GM06990 (cell line): ENCODE data around the gene SPTBN4.

Experiments
- DNase-seq: peaks from one replicate; pipeline ENCODE4 v3.0.0-alpha.2; 2011; ENCODE audit not compliant: insufficient read length; ENCODE audit errors: extremely low read depth
- H3K27me3 ChIP-seq: replicated peaks from 2 replicates; pipeline ENCODE4 v1.6.0; 2011; ENCODE audit warnings: low read length; ENCODE audit not compliant: control insufficient read depth, insufficient read depth
- H3K36me3 ChIP-seq: 2 replicates; pipeline ENCODE4 v1.5.1; 2011; ENCODE audit warnings: low read length; ENCODE audit not compliant: control insufficient read depth, insufficient read depth
- H3K4me3 ChIP-seq: replicated peaks from 2 replicates; pipeline ENCODE4 v1.5.1; 2011; ENCODE audit warnings: low read depth, mild to moderate bottlenecking, control low read depth, low read length
- TF ChIP-seq, protein P1 (sequence below): IDR thresholded peaks from 2 replicates; pipeline ENCODE4 v1.5.1; 2011; ENCODE audit warnings: low read length, control low read depth, mild to moderate bottlenecking, inconsistent platforms; ENCODE audit not compliant: insufficient read depth, poor library complexity, severe bottlenecking

SPTBN4 gene

DNA sequence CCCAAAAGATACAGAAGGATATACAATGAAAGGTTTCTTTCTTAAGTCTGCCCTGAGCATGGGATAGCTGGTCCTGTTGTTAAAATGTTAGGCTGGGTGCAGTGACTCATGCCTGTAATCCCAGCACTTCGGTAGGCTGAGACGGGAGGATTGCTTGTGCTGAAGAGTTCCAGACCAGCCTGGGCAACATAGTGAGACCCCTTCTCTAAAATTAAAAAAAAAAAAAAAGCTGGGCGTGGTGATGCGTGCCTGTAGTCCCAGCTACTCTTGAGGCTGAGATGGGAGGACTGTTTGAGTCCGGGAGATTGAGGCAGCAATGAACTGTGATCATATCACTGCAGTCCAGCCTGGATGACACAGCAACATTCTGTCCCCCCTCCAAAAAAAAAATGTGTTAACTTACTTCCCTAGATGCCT lies 57.3 kb downstream of the SPTBN4 start:
- DNase-seq = no peak
- H3K4me3 ChIP-seq = no peak overlapping the region

DNA sequence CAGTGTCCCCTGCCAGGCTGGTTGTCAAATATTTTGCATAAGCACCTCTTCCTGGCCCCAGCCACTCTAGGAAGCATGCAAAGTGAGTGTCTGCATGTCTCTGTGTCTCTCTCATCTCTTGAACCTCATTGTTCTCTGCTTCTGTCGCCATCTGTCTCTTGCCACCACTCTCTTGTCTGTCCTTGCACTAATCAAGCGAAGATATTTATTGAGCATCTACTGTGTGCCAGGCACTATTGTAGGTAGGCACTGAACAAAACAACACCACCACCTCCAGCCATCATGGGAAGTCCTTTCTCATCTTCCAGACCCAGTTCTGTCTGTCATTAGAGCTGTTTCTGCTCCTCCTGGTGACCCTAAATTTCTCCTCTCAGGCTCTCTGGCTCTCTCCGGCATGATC lies 57.9 kb downstream of the SPTBN4 start:
- no peaks in the 10 kb centered on the region for H3K27me3 ChIP-seq
- DNase-seq = no peak
- no peak overlapping the region for H3K4me3 ChIP-seq
- no peaks in the 10 kb centered on the region for H3K36me3 ChIP-seq
- TF ChIP-seq, protein P1, sequence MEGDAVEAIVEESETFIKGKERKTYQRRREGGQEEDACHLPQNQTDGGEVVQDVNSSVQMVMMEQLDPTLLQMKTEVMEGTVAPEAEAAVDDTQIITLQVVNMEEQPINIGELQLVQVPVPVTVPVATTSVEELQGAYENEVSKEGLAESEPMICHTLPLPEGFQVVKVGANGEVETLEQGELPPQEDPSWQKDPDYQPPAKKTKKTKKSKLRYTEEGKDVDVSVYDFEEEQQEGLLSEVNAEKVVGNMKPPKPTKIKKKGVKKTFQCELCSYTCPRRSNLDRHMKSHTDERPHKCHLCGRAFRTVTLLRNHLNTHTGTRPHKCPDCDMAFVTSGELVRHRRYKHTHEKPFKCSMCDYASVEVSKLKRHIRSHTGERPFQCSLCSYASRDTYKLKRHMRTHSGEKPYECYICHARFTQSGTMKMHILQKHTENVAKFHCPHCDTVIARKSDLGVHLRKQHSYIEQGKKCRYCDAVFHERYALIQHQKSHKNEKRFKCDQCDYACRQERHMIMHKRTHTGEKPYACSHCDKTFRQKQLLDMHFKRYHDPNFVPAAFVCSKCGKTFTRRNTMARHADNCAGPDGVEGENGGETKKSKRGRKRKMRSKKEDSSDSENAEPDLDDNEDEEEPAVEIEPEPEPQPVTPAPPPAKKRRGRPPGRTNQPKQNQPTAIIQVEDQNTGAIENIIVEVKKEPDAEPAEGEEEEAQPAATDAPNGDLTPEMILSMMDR = no peak

More for the DNA sequence above, 57.3 kb downstream of the SPTBN4 start:
- no peaks in the 10 kb centered on the region for H3K36me3 ChIP-seq
- no peaks in the 10 kb centered on the region; the same call in 1 of the 2 replicates for H3K27me3 ChIP-seq
- TF ChIP-seq, protein P1 = no peak

DNA sequence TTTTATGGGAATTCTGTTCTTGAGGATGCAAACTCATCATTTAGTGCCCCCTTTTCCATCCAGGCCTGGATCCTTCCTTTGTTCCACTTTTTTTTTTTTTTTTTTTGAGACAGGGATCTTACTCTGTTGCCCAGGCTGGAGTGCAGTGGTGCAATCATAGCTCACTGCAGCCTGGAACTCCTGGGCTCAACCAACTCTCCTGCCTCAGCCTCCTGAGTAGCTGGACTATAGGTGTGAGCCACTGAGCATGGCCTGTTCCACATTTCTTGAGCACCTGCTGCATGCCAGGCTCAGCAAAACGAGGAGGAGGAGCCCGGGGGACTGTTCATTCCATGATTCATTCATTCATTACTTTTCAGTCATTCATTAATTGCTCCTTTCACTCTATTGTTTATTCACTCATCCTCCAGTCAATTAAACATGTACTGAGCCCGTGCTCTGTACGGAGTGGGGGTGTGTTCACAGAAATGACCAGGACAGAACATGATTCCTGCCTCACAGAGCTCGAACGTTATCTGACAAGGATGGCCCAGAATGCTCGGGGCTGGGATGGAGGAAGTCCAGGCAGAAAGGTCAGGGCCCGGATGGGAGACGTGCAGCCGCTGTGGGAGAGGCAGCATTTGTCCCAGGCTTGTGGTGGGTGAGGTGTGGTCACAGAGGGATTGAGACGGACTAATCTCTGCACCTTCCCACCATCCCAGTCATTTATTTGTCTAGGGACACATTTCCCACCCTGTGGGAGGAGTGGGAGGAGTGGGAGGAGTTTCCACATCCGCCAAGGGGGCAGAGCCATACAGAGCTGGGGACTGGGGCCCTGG lies 58.6 kb downstream of the SPTBN4 start:
- Histone ChIP-seq H3K36me3 (no peaks in the 10 kb centered on the region), H3K4me3 (no peak overlapping the region), H3K27me3 (no peaks in the 10 kb centered on the region)
- TF ChIP-seq, protein P1 = no peak
- DNase-seq = no peak

DNA sequence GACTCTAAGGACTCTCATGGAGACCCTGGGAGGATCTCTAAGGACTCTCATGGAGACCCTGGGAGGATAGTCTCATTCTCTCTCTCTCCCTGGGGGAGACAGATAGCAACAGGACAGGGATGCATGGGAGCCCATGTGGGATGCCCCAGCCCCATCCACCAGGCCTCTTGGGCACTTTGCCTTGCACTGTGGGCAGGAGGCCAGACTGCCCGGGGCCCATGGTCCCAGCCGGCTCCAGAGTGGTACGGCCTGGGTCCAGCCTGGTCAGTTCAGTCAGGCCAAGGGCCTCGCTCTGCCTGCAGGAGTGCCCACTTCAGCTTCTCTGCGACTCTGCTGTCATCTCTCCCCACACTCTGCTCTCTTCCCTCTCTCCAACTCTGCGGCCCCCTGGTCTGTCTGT lies 61.3 kb downstream of the SPTBN4 start:
- Histone ChIP-seq H3K36me3 (no peaks in the 10 kb centered on the region), H3K27me3 (no peaks in the 10 kb centered on the region; the same call in 1 of the 2 replicates), H3K4me3 (no peak overlapping the region)
- no peak for DNase-seq
- TF ChIP-seq, protein P1 = no peak

DNA sequence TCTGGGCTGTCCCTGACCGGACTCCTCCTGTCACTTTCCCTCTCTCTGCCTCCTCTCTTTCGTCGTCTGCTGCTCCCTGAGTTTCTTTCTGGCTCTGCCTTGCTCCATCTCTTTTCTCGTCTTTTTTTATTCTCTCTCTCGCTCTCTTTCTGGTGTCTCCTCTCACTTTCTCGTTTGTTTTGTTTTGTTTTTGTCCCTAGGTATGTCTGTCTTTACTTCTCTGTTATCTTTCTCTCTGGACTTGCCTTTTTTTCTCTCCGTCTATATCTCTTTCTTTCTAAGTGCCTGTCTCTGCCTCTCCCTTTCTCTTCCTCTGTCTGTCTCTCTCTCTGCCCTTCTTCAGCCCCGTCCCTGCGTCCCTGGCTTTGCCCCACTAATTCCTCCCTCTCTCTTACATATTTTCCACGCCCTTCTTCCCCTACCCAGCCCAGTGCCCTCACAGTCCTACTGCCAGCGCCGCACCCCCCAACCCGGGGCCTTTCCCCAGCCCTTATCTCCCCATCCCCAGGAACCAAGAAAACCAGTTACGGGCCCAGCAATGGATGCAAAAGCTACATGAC lies 61.8 kb downstream of the SPTBN4 start:
- H3K4me3 ChIP-seq = no peak overlapping the region
- no peaks in the 10 kb centered on the region; the same call in 1 of the 2 replicates for H3K27me3 ChIP-seq
- TF ChIP-seq, protein P1 = no peak
- no peaks in the 10 kb centered on the region for H3K36me3 ChIP-seq
- DNase-seq = no peak
